Activated CD4-positive, alpha-beta T cell treated with anti-CD3 and anti-CD28 coated beads, Interleukin-2, amount 10 ng/mL, durations not matched to agents 7 days and 5 days (primary cell): ENCODE data around the gene TYRP1. TPM values are rescaled to one million over a fixed set of nuclear protein-coding genes. Genes with fewer than 3 reads are reported as not detected.
"Not testable (repeated sequence)": the region's sequence is repeated elsewhere in the genome, so short reads cannot be mapped to it uniquely, and the experiment has no call there.

Experiments
- CTCF ChIA-PET: fragments of 350-600 bp; sonication (Branson Sonifier 250); formaldehyde crosslinking; loops from one replicate; lab custom pipeline; 2021; ENCODE audit warnings: antibody characterized with exemption; lab: Charles Lee
- POLR2A ChIA-PET: fragments of 350-600 bp; sonication (Branson Sonifier 250); formaldehyde crosslinking; loops from one replicate; lab custom pipeline; 2021; ENCODE audit warnings: antibody characterized with exemption; lab: Charles Lee
- DNase-seq: peaks from one replicate; pipeline ENCODE4 v3.0.0-alpha.2; 2020
- H3K27ac Mint-ChIP-seq: one replicate; pipeline ENCODE4 v1.8.0; 2021; ENCODE audit warnings: mild to moderate bottlenecking, moderate library complexity, mixed read lengths
- H3K27me3 Mint-ChIP-seq: one replicate; pipeline ENCODE4 v1.8.0; 2021; ENCODE audit warnings: mixed read lengths
- H3K36me3 Mint-ChIP-seq: one replicate; pipeline ENCODE4 v1.8.0; 2021; ENCODE audit warnings: low read depth, mixed read lengths
- H3K4me1 Mint-ChIP-seq: one replicate; pipeline ENCODE4 v1.8.0; 2021; ENCODE audit warnings: mixed read lengths
- H3K4me3 Mint-ChIP-seq: one replicate; pipeline ENCODE4 v1.8.0; 2021; ENCODE audit warnings: mild to moderate bottlenecking, moderate library complexity, mixed read lengths
- H3K9me3 Mint-ChIP-seq: one replicate; pipeline ENCODE4 v1.8.0; 2021; ENCODE audit warnings: mixed read lengths
- total RNA-seq, 2 experiments: library from RNA; stranded (reverse); gene quantifications; one replicate each; pipeline ENCODE4 v1.2.3, GENCODE V29; 2021

The TYRP1 gene
- total RNA-seq, 2 experiments from 2014 or later = not detected

GRCh38 chr9:12677462-12678126 lies 15.6 kb upstream of the TYRP1 start:
- POLR2A ChIA-PET = not testable (repeated sequence)

GRCh38 chr9:12680341-12680740 lies 12.8 kb upstream of the TYRP1 start:
- Mint-ChIP-seq H3K4me1 (no peaks in the 10 kb centered on the region), H3K36me3 (no peaks in the 10 kb centered on the region), H3K9me3 (no peaks in the 10 kb centered on the region), H3K27me3 (no peaks in the 10 kb centered on the region), H3K27ac (no peak overlapping the region), H3K4me3 (no peak overlapping the region)
- CTCF ChIA-PET = no interaction called here
- POLR2A ChIA-PET = no interaction called here
- DNase-seq = no peak

More at GRCh38 chr9:12677462-12678126, 15.6 kb upstream of the TYRP1 start:
- H3K27me3 Mint-ChIP-seq, H3K27ac Mint-ChIP-seq, DNase-seq, H3K4me1 Mint-ChIP-seq, H3K9me3 Mint-ChIP-seq, H3K4me3 Mint-ChIP-seq, H3K36me3 Mint-ChIP-seq, CTCF ChIA-PET: not testable (repeated sequence)

DNA sequence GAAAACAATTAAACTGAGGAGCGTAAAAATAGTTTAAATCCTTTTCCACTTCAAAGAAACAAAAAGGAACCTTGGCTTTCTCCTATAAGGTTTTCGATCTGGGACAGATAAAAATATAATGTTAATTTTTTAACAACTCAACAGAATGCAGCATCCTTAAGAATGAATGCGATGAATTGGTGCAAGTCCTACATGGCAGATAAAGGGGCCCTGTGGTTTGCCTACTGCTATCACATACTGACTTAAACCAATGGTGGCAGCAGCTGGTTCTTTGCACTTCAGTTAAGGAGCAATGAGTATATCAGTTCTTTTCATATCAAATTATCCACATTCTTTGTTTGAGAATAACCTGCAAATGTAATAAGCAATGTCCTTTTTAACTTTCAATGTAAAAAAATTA lies 12.4 kb upstream of the TYRP1 start:
- H3K27me3 Mint-ChIP-seq = no peaks in the 10 kb centered on the region
- no peaks in the 10 kb centered on the region for H3K9me3 Mint-ChIP-seq
- no peak overlapping the region for H3K4me3 Mint-ChIP-seq
- H3K4me1 Mint-ChIP-seq = no peaks in the 10 kb centered on the region
- no peak overlapping the region for H3K27ac Mint-ChIP-seq
- ChIA-PET POLR2A (no interaction called here), CTCF (no interaction called here)
- no peak for DNase-seq
- no peaks in the 10 kb centered on the region for H3K36me3 Mint-ChIP-seq

DNA sequence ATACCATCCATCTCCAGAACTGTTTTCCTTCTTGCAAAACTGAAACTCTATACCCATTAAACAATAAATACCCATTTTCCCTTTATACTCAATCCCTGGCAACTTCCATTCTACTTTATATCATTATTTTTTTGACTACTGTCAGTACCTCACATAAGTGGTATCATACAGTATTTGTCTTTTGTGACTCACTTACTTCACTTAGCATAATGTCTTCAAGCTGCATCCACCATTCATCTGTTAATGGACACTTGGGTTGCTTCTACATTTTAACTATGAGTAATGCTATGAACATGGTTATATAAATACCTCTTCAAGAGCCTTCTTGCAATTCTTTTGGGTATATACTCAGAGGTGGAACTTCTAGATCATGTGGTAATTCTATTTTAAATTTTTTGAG lies 11.6 kb upstream of the TYRP1 start:
- ChIA-PET POLR2A (no interaction called here), CTCF (no interaction called here)
- Mint-ChIP-seq H3K27me3 (no peaks in the 10 kb centered on the region), H3K36me3 (no peaks in the 10 kb centered on the region), H3K4me1 (no peaks in the 10 kb centered on the region), H3K9me3 (no peaks in the 10 kb centered on the region), H3K4me3 (no peak overlapping the region), H3K27ac (no peak overlapping the region)
- no peak for DNase-seq

GRCh38 chr9:12684974-12685373 lies 8.2 kb upstream of the TYRP1 start:
- CTCF ChIA-PET = no interaction called here
- no peaks in the 10 kb centered on the region for H3K27me3 Mint-ChIP-seq
- no peak overlapping the region for H3K4me3 Mint-ChIP-seq
- H3K4me1 Mint-ChIP-seq = no peaks in the 10 kb centered on the region
- H3K27ac Mint-ChIP-seq = no peak overlapping the region
- peaks cover 2% of the 10 kb centered on the region for H3K9me3 Mint-ChIP-seq
- no peak for DNase-seq
- POLR2A ChIA-PET = no interaction called here
- H3K36me3 Mint-ChIP-seq = no peaks in the 10 kb centered on the region

- no peak for DNase-seq
- Mint-ChIP-seq H3K9me3 (peaks cover 2% of the 10 kb centered on the region), H3K27ac (no peak overlapping the region), H3K27me3 (no peaks in the 10 kb centered on the region), H3K4me3 (no peak overlapping the region), H3K36me3 (no peaks in the 10 kb centered on the region), H3K4me1 (no peaks in the 10 kb centered on the region)
- CTCF ChIA-PET = no interaction called here
- POLR2A ChIA-PET = no interaction called here
Observed at GRCh38 chr9:12689233-12689632, 4.0 kb upstream of the TYRP1 start.

DNA sequence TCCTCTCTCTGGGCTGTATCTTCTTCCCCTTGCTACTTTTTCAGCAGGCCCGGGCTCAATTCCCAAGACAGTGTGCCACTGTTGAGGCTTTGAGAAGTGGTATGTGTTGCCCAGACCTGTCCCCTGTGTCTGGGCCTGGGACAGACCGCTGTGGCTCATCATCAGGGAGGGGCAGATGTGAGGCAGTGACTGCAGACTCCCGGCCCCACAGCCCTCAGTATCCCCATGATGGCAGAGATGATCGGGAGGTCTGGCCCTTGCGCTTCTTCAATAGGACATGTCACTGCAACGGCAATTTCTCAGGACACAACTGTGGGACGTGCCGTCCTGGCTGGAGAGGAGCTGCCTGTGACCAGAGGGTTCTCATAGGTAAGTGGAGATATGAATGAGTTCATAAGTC lies 828 bp downstream of the TYRP1 start:
- DNase-seq = no peak
- H3K9me3 Mint-ChIP-seq = peaks cover 2% of the 10 kb centered on the region
- ChIA-PET POLR2A (no interaction called here), CTCF (no interaction called here)
- H3K27ac Mint-ChIP-seq = no peak overlapping the region
- no peaks in the 10 kb centered on the region for H3K36me3 Mint-ChIP-seq
- no peaks in the 10 kb centered on the region for H3K27me3 Mint-ChIP-seq
- no peak overlapping the region for H3K4me3 Mint-ChIP-seq
- no peaks in the 10 kb centered on the region for H3K4me1 Mint-ChIP-seq

- Mint-ChIP-seq H3K4me1 (no peaks in the 10 kb centered on the region), H3K36me3 (no peaks in the 10 kb centered on the region), H3K27me3 (no peaks in the 10 kb centered on the region), H3K4me3 (no peak overlapping the region), H3K9me3 (no peaks in the 10 kb centered on the region), H3K27ac (no peak overlapping the region)
- no peak for DNase-seq
- POLR2A ChIA-PET = no interaction called here
- CTCF ChIA-PET = no interaction called here
Observed at GRCh38 chr9:12695474-12695873, 2.3 kb downstream of the TYRP1 start.

GRCh38 chr9:12696931-12697622 lies 3.9 kb downstream of the TYRP1 start:
- Mint-ChIP-seq H3K27ac (no peak overlapping the region), H3K4me3 (no peak overlapping the region), H3K36me3 (no peaks in the 10 kb centered on the region), H3K4me1 (no peaks in the 10 kb centered on the region), H3K9me3 (no peaks in the 10 kb centered on the region), H3K27me3 (no peaks in the 10 kb centered on the region)
- no peak for DNase-seq
- POLR2A ChIA-PET = no interaction called here
- CTCF ChIA-PET = no interaction called here

DNA sequence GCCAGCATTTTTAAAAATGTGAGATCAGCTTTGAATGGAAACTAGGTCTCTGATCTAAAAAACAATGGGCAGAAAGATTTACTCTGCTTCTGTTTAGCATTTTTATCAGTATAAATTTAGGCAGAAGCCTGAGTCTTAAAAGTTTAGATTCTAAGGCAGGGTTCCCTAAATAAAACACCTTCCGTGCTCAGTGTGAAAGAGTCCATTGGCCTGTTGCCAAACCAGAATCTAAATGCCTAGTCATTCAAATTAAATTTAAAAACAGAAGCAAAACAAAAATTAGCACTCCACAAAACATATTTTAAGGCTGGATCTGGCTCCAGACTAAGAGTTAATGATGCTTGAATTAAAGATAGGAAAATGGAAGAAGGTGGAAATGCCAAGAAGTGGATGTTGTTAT lies 4.5 kb downstream of the TYRP1 start:
- POLR2A ChIA-PET = no interaction called here
- Mint-ChIP-seq H3K4me3 (no peak overlapping the region), H3K36me3 (no peaks in the 10 kb centered on the region), H3K4me1 (no peaks in the 10 kb centered on the region), H3K9me3 (no peaks in the 10 kb centered on the region), H3K27ac (no peak overlapping the region), H3K27me3 (no peaks in the 10 kb centered on the region)
- CTCF ChIA-PET = no interaction called here
- DNase-seq = no peak

- H3K36me3 Mint-ChIP-seq = no peaks in the 10 kb centered on the region
- no peak for DNase-seq
- no peaks in the 10 kb centered on the region for H3K9me3 Mint-ChIP-seq
- ChIA-PET POLR2A (no interaction called here), CTCF (no interaction called here)
- H3K4me1 Mint-ChIP-seq = no peaks in the 10 kb centered on the region
- H3K27ac Mint-ChIP-seq = no peak overlapping the region
- no peaks in the 10 kb centered on the region for H3K27me3 Mint-ChIP-seq
- no peak overlapping the region for H3K4me3 Mint-ChIP-seq
Observed at GRCh38 chr9:12698266-12698665, 5.1 kb downstream of the TYRP1 start.

DNA sequence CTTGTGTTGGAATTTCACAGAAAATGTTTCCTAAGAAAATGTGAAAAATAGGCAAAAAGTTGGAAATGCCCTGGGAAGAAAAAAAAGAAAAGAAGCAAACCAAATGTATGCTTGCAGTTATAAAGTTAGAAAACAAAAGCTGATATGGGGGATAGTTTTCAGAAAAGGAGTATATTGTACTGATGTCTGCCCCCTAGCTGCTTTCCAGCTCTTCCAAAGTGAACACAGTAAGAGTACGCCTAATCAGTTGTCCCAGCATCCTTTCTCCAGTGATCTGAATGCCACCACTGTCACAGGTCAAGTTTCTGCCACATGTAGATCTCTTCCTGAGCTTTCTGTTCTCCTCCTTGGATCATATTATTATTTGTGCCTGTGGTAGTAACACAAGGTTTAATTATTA lies 5.8 kb downstream of the TYRP1 start:
- H3K4me1 Mint-ChIP-seq = no peaks in the 10 kb centered on the region
- no peaks in the 10 kb centered on the region for H3K9me3 Mint-ChIP-seq
- H3K27me3 Mint-ChIP-seq = no peaks in the 10 kb centered on the region
- CTCF ChIA-PET = no interaction called here
- H3K36me3 Mint-ChIP-seq = no peaks in the 10 kb centered on the region
- H3K27ac Mint-ChIP-seq = no peak overlapping the region
- DNase-seq = no peak
- POLR2A ChIA-PET = no interaction called here
- H3K4me3 Mint-ChIP-seq = no peak overlapping the region

GRCh38 chr9:12699529-12699928 lies 6.3 kb downstream of the TYRP1 start:
- ChIA-PET CTCF (no interaction called here), POLR2A (no interaction called here)
- Mint-ChIP-seq H3K36me3 (no peaks in the 10 kb centered on the region), H3K4me3 (no peak overlapping the region), H3K27me3 (no peaks in the 10 kb centered on the region), H3K27ac (no peak overlapping the region), H3K9me3 (no peaks in the 10 kb centered on the region), H3K4me1 (no peaks in the 10 kb centered on the region)
- no peak for DNase-seq

DNA sequence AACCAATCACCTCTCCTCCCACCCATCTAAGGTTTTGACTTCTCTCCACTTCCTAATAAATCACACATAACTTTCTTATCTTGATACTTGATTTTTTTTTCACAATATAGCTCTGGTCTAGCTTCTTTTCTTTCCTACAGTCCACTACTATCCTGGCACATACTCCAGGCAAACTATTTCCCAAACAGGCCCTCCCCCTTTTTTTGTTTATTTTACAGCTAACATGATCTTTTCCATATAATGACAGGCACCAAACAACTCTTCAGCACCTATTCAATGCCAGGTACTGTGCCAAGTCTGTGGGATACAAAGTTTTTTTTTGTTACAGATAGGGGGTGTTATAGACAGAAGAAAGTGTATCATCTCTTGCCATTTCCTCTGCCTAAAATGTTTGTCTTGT lies 7.9 kb downstream of the TYRP1 start:
- H3K27me3 Mint-ChIP-seq = no peaks in the 10 kb centered on the region
- no peaks in the 10 kb centered on the region for H3K4me1 Mint-ChIP-seq
- H3K27ac Mint-ChIP-seq = no peak overlapping the region
- H3K4me3 Mint-ChIP-seq = no peak overlapping the region
- CTCF ChIA-PET = no interaction called here
- no peaks in the 10 kb centered on the region for H3K9me3 Mint-ChIP-seq
- POLR2A ChIA-PET = no interaction called here
- no peaks in the 10 kb centered on the region for H3K36me3 Mint-ChIP-seq
- DNase-seq = no peak
